ENCODE results near the gene CCDC68.

CCDC68 gene

GRCh38 chr18:54960197-54960596 lies 936 bp upstream of the CCDC68 start:
- DNase-seq, result no peak

- no peak for DNase-seq
These were observed 1.3 kb downstream of the CCDC68 start for GRCh38 chr18:54957996-54958395.

GRCh38 chr18:54957296-54957832 lies 1.9 kb downstream of the CCDC68 start:
- no peak for DNase-seq

GRCh38 chr18:54956506-54956905 lies 2.8 kb downstream of the CCDC68 start:
- DNase-seq, result no peak

- no peak for DNase-seq
These were observed 7.2 kb downstream of the CCDC68 start for GRCh38 chr18:54952026-54952425.

- no peak for DNase-seq
These were observed 9.0 kb downstream of the CCDC68 start for GRCh38 chr18:54950221-54950620.

GRCh38 chr18:54949588-54949987 lies 9.7 kb downstream of the CCDC68 start:
- DNase-seq, result peak in 1 of 2 experiments; percentile 1

GRCh38 chr18:54948350-54948837 lies 10.9 kb downstream of the CCDC68 start:
- no peak for DNase-seq

- DNase-seq, result no peak
These were observed 12.2 kb downstream of the CCDC68 start for GRCh38 chr18:54947091-54947490.

- no peak for DNase-seq
These were observed 13.1 kb downstream of the CCDC68 start for GRCh38 chr18:54946149-54946581.

- DNase-seq, result no peak
These were observed 13.6 kb downstream of the CCDC68 start for GRCh38 chr18:54945576-54946125.

GRCh38 chr18:54942569-54942968 lies 16.7 kb downstream of the CCDC68 start:
- DNase-seq, result no peak

GRCh38 chr18:54942144-54942543 lies 17.1 kb downstream of the CCDC68 start:
- DNase-seq, result no peak

- no peak for DNase-seq
These were observed 19.8 kb downstream of the CCDC68 start for GRCh38 chr18:54939361-54939917.

- DNase-seq, result no peak
These were observed 20.8 kb downstream of the CCDC68 start for GRCh38 chr18:54938506-54938905.

- no peak for DNase-seq
These were observed 26.8 kb downstream of the CCDC68 start for GRCh38 chr18:54932472-54932871.

GRCh38 chr18:54931152-54931551 lies 28.1 kb downstream of the CCDC68 start:
- DNase-seq, result no peak

GRCh38 chr18:54928236-54928635 lies 31.0 kb downstream of the CCDC68 start:
- no peak for DNase-seq

GRCh38 chr18:54926593-54927325 lies 32.5 kb downstream of the CCDC68 start:
- no peak for DNase-seq

GRCh38 chr18:54924948-54925347 lies 34.3 kb downstream of the CCDC68 start:
- DNase-seq, result no peak

GRCh38 chr18:54923339-54923956 lies 35.8 kb downstream of the CCDC68 start:
- no peak for DNase-seq

GRCh38 chr18:54919412-54919811 lies 39.8 kb downstream of the CCDC68 start:
- DNase-seq, result no peak

GRCh38 chr18:54918060-54918459 lies 41.2 kb downstream of the CCDC68 start:
- no peak for DNase-seq

GRCh38 chr18:54916507-54916906 lies 42.8 kb downstream of the CCDC68 start:
- no peak for DNase-seq

All from cerebellar nuclear complex (tissue), 1 donor.